ENCODE results near the gene WNK2.

WNK2 gene

DNA sequence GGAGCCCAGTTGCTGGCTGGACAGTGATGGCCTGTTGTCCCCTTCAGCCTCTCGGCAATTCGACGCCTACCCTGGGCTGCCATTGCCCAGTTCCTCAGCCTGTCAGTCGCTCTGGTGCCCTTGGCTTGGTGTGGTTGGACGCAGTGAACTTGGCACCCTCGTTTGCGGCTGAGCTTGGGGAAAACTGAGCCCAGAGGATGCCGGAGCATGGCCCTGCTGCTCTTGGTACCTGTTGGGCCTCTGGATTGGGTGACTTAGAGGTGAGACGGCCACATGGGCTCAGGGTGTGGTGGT lies 16.5 kb downstream of the WNK2 start:
- DNase-seq (ENCODE audit: low spot score), result no peak

DNA sequence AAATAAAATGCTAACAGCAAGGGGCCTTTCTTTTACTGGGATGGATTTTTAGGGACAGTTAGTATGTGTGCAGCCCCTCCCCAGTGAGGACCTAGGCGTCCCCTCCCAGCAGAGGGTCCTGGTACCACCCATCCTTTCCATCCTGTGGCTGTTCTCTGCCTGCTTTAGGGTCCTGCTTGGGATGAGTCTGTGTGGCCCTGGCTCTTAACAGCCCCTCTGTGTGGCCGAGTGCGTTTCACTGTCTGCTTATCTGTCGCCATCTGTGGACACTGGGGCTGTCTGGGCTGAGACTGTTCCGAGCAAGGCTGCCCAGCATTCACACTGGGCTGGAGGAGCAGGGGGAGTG lies 17.0 kb downstream of the WNK2 start:
- no peak for DNase-seq (ENCODE audit: low spot score)

DNA sequence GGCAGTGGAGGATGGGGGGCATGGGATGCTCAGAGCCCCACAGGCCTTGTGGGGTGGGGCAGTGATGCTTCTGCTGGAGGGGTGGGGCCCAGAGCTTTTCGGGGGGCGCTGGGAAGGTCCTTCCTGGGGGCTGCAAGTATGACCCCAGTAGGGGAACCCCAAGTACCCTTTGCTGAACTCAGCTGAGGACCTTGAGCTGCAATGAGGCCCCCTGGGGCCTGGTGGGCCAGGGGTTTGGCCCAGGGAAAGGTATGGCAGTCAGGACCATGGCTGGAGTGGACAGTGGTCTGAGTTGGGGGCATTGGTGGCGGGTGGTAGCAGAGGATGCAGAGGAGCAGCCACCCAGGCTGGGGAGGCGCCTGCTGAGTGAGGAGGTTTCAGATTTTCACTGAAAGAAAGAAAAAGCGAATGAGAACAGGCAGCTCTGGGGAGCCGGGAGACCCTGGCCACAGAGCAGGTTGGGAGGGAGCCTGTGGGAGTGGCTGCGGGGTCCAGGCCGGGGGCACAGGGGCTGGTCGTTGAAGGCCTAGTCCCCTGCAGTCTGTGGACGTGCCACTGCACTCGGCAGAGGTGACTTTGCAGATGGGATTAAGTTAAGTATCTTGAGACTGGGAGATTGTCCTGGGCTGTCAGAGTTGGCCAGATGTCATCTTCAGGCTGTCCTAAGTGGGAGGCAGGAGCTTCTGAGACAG lies 19.2 kb downstream of the WNK2 start:
- DNase-seq (ENCODE audit: low spot score), result no peak

DNA sequence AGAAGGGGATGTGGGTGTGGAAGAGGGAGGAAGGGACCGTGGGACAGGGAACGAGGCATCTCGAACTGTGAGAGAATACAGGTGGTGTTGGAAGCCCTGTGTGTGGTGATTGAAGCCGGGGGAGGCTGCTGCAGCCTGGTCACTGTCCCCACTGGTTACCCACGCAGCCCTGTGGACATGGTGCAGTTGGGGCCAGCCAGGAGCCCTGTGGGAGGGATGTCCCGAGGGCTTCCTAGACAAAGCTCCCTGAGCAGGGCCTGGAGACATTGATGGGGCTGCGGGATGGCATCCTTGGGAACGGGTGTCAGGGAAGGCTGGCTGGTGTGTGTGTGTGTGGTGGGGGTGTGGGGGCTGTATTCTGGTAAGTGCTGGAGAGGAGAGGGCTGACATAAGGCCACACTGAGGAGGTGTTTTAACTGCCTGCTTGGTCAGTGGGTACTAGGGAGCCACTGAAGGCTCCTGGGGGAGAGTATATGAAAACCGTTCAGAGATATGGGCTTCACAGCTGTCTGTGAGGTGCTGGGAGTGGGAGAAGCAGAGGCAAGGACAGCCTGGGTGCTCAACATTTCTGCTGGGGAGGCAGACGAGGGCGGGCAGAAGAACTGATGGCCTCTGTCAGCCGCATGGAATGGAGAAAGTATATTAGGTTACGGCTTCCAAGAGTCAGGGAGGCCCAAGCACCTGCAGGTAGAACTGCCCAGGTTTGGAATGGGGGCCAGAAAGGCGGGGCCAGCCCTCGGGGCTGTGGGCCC lies 20.0 kb downstream of the WNK2 start:
- DNase-seq (ENCODE audit: low spot score), result no peak

DNA sequence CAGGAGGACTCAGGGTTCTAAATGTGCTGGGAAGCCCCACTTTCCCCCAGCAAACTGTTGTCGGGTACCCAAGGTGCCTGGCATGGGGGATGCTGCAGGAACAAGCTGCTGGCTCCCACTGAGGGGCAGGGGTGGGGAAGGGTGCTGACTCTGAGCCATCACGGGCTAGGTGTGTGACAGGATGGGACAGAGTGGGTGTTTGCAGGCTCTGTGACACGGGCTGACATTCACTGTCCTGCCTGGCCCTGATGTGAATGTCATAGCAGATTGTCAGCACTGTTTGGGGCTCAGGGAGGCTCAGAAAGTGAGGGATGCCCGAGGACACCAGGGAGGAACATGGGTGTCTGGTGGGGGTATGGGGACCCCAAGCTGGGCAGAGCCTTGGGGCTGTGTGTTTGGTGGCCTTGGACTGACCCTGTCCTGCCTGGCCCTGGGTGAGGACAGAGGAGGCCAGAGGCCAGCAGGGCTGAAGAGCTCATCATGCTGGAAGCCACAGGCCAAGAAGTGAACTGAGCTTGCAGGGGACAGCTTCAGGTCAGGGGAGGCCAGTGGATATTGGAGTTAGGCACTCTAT lies 20.6 kb downstream of the WNK2 start:
- no peak for DNase-seq (ENCODE audit: low spot score)

DNA sequence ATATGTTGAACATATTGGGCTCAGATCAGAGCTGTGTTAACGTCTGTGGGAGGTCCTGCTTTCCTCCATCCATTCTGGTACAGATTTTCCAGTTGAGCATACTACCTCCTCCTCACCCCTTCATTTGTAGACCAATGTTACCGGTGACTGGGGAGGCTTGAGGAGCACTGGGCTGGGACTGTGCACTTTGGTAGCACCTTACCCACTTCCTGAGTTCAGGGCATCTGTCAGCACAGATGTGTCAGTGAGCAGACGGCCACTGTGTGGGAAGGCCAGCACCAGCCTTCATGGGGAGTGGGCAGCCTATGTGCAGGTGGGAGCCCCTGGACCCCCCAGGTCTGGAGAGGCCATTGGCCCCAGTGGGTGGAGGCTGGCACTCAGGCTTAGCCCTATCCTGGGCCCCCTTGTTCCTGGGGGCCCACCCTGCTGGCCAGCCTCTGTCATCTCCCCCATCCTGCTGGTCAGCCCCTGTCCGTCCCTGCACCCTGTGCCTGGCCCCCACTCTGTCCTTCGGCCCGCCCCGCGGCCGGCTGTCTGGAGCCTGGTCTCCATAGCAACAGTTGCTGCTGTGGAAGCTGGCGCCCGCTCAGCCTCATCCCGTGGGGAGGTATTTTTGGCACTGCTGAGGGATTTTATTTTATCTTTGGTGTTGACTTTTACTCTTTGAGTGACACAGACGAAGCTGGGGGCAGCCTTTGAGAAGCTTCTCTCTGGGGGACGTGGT lies 21.3 kb downstream of the WNK2 start:
- no peak for DNase-seq (ENCODE audit: low spot score)

DNA sequence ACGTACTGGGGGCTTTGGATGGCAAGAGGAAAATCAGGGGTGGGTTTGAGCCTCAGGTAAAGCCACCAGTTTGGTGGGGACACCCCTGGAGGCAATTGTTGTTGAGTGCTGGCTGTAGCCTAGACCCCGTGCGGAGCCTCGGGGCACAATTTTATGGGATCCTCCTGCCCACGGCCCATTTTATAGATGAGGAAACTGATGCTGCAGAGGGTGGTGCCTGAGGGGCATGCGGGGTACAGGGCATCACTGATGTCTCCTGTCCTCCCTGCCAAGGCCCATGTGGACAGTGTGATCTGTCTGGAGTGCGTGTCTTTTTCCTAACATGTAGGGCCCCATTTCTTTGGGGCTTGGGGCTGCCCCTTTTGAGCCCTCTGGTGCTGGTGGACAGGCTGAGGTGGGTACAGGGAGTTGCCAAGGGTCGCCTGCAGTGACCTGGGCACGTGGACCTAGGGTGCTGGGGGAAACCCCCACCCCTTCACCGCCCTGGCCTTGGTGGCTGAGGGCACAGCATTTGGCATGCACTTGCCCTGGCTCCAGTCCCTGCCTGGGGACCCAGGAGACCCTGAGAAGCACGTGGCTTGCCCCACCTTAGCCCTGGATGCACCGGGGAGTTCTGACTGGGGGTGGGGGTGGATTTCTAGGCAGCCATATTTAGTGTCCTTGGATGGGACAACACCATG lies 22.1 kb downstream of the WNK2 start:
- no peak for DNase-seq (ENCODE audit: low spot score)

DNA sequence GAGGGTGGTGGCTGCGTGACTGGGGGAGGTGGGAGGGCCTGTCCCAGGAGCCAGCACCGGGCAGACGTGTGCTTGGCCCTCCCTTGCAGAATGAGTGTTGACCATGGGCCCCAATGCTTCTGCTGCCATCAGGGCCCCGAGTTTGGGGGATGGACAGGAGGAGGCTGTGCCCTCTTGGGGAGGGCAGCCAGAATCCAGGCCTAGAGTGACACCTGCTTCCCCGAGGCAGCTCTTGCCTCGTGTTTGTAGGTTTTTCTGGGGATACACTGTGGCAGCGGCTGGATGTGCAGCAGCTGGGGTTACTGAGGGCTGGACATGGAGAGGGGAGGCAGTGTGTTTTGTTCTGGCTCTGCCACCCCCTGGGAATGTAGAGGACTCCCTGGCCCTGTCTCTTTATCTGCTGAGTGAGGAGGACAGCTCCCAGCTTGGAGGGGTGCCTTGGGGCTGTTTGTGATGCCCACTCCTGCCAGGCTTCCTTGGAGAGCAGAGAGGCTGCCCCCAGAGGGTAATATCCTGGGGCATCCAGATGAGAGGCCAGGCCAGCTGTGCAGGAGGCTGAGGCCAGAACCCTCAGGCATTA lies 22.7 kb downstream of the WNK2 start:
- DNase-seq (ENCODE audit: low spot score), result no peak

DNA sequence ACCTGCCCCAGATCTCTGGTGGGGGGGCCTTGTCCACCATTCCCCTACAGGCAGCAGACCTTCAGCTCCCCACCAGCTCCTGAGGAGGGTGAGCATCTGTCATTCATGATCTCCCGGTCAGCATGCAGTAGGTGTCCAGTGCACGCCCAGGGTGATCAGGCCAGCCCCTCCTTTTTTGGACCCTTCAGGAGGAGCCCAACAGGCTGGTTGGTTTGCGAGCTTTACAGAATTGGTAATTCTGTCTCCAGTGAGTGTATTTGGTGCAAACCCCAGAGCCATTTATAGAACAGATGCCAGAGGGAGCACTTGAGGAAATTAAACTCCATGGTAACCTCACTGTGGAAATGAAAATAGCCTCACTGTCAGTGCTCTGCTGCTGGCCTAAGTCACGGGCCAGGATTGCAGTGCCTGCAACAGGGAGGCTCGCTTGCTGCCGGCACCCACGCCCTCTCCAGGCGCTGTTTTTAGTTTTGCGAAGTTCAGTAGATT lies 23.4 kb downstream of the WNK2 start:
- peak; percentile 87 for DNase-seq (ENCODE audit: low spot score)

DNA sequence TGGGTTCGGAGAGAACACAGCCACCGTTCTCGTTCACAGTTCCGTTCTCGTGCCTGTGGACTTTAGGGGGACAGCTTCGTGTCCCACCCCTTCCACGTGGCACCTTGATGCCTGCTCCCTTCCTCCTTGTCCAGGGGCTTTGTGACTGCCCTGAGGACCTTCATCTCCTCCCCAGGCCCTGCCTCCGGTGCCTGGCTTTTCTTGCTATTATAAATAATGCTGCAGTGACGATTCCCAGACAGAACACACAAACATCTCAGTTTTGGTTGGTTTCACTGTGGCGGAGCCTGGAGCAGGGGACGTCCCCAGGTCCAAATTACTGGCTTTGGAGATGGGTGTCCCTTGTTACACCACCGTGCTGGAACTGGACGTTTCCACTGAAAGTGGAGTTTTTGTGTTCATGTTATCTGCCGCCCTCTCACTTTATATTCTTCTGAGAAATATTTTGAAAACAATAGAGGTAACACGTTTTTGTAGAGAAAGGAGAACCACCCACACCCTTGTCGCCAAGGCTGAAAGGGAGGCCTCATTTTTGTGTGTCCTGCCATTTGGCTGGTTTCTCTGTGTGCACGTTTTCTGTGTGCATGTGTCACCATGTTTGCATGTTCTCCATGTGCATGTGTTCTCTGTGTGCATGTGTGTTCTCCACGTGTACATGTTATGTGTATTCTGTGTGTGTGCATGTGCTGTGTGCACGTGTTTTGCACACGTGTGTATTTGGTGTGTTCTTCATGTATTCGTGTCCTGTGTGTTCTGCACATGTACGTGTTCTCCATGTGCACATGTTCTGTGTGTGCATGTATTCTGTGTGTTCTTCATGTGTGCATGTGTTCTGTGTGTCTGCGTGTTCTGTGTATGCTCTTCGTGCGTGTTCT lies 24.2 kb downstream of the WNK2 start:
- no peak for DNase-seq (ENCODE audit: low spot score)

DNA sequence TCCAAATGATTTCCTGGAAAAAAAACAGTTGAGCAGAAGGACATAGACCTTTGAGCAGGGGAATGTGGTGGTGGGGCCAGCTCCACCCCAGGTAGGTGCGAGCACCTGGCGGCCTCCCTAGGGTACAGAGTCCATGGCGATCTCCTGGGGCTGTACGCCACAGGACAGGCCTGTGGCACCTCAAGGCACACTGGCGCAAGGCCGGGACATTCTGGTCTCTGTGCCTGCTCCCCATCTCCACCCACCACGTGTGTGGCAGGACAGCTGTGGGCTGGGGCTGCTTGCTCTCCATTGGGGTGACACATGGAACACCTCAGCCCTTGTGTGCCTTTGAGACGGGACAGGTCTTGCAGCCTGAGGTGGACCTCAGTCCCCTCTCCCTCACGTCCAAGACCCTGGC lies 25.2 kb downstream of the WNK2 start:
- no peak for DNase-seq (ENCODE audit: low spot score)

DNA sequence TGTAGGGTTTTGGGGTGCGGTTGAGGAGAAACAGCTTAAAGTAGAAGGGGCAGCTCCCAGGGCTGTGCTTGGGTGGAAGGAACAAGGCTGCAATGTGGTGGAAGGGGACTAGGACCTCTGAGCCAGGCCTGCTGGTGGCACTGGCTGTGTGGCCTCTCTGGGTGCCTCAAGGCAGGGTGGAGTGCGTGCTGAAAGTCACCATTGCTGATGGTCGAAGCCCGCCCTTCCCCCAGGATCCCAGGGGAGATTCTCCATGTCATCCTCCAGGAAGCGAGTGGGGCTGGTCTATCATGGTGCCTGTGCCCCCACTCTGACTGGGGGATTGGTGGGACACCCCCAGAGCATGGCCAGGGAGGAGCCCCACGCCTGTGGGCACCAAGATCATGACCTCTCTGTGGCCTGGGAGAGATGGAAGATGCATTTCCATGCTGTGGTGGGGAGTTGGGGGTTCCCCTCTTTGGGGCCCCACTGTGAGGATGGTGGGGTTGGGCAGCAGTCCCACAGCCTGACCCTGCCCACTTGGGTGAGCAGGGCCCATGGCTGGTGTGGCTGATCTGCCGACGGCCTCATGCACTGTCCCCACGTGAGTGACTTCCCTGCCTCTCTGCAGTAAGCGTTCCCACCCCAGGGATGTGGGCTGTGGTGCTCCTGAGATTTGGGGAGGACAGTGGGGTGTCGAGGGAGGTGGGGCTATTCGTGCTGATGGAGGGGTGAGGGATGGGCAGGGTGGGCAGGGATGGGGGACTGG lies 25.8 kb downstream of the WNK2 start:
- DNase-seq (ENCODE audit: low spot score), result no peak

DNA sequence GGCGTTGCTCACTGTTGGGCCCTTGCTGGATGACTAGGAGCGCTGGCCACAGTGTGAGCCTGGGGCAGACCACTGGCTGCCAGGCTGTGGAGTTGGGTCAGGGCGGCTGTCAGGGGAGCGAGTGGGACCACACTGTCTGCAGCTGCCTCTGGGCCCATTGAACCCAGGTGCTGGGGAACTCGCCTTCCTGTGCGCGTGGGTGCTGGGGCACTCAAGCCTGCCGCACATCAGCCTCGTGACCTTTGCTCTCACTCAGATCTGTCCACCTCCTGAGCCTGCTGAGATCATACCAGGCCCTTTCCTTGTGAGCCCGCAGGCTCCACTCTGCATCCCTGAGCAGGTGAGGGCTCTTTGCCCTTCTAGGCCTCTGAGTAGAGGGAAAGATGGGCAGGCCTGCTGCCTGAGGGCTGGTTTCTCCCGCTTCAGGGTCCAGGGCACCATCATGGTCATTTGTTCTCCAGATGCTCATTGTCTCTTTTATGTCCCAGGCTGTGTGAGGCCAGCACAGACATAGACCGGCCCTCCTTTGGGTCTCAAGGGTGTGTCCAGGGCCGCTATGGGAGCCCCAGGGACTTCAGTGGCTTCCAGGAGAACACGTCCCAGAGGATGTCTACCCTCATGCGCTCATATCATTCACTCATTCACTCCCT lies 26.5 kb downstream of the WNK2 start:
- no peak for DNase-seq (ENCODE audit: low spot score)

DNA sequence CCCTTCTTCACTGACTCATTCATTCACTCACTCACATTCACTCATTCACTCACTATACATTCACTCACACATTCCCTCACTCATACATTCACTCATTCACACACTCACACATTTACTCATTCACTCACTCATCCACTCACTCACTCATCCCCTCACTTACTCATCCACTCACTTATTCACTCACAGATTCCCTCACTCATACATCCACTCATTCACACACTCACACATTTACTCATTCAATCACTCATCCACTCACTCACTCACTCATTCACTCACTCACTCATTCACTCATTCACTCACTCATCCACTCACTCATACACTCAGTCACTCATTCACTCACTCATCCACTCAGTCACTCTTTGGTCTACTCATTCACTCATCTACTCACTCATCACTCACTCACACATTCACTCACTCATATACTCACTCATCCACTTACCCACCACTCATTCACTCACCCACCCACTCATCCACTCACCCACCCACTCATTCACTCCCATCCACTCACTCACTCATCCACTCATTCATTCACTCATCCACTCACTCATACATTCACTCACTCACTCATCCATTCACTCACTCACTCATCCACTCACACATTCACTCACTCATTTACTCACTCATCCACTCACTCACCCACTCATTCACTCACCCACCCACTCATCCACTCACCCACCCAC lies 27.2 kb downstream of the WNK2 start:
- no peak for DNase-seq (ENCODE audit: low spot score)

DNA sequence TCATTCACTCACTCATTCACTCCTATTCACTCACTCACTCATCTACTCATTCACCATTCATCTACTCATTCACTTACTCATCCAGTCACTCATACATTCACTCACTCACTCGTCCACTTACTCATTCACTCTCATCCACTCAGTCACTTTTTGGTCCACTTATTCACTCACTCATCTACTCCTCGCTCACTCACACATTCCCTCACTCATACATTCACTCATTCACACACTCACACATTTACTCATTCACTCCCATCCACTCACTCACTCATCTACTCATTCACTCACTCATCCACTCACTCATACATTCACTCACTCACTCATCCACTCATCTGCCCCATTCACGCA lies 27.7 kb downstream of the WNK2 start:
- no peak for DNase-seq (ENCODE audit: low spot score)

DNA sequence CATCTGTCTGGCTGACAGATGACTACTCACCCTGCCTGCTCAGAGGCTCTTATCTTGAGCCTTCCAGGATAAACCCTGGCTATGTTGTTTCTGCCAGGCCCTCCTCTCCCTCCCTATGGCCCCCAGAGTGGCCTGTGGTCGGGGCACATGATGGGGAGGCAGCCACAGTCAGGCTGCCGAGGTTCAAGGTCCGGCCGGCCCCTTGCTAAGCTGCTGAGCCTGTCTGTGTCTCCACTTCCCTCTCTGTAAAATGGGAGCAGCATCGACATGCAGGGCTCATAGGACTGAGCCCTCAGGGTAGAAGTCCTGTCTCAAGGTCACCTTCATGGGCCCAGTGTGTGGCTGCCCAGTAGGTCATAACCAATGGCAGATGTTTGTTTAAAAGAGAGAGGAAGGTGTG lies 28.5 kb downstream of the WNK2 start:
- no peak for DNase-seq (ENCODE audit: low spot score)

DNA sequence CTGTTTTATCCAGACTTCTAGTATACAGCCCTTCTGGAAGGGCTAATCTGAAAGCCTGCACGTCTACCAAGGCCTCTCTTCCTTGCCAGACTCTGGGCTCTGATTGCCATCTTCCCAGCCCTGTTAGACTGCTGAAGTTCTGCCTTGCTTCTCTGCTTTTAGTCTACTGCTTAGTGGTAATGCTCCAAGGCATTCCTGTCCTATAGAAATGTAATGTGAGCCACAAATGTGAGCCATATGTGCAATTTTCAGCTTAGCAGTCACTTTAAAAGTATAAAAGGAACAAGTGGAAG lies 32.1 kb downstream of the WNK2 start:
- no peak for DNase-seq (ENCODE audit: low spot score)

DNA sequence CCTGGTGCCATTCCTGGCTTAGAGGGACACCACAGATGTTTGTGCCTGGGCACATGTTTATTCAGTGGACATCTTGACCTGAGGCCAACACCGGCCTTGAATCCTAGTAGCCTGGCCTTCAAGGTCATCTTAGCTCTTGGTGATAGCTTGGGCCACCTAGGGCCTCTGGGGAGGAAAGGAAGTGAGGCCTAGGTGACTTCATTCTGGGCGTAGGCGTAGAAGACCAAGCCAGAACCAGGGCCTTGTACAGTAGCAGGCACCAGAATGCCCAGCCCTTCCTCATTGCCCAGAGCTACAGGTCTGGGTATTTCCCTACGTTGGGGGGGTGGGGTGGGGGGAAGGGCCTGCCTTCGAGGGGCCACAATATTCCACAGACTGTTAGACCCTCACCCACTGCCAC lies 33.8 kb downstream of the WNK2 start:
- DNase-seq (ENCODE audit: low spot score), result no peak

DNA sequence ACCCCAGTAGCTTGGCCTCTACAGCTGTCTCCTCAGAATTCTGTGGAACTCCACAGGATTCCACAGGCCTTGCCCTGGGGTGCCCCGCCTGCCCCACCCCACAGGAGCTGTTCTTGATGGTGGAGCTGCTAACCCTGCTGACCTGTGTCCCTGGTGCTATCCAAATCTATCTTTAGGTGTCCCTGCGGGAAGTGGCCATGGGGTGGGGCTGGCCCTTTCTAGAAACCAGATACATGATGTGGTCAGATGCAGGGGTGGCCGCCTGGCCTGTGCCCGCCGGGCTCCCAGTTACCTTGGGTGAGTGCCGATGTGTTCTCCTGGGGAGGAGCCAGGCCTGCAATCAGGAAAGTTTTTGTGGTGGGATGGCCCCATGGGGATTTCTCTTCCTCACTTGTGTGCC lies 34.2 kb downstream of the WNK2 start:
- DNase-seq (ENCODE audit: low spot score), result no peak

Measured in AG20443 (cell line).